Activated naive CD4-positive, alpha-beta T cell treated with anti-CD3 and anti-CD28 coated beads for 36 hours (primary cell): ENCODE results near the gene TFB1M. TPM values are rescaled to one million over a fixed set of nuclear protein-coding genes. Genes with fewer than 3 reads are reported as not detected.

Source experiments
- CTCF ChIA-PET: fragments of 350-600 bp; sonication (Branson Sonifier 250); formaldehyde crosslinking; loops from one replicate; lab custom pipeline; 2021; ENCODE audit warnings: antibody characterized with exemption; lab: Charles Lee
- DNase-seq: peaks from one replicate; pipeline ENCODE4 v3.0.0-alpha.2; 2020
- H3K27ac Mint-ChIP-seq: one replicate; pipeline ENCODE4 v1.8.0; 2021; ENCODE audit warnings: mild to moderate bottlenecking, mixed read lengths
- H3K27me3 Mint-ChIP-seq: one replicate; pipeline ENCODE4 v1.8.0; 2021; ENCODE audit warnings: low read depth, mixed read lengths
- H3K36me3 Mint-ChIP-seq: one replicate; pipeline ENCODE4 v1.8.0; 2021; ENCODE audit warnings: low read depth, mixed read lengths
- H3K4me1 Mint-ChIP-seq: one replicate; pipeline ENCODE4 v1.8.0; 2021; ENCODE audit warnings: low read depth, mixed read lengths
- H3K4me3 Mint-ChIP-seq: one replicate; pipeline ENCODE4 v1.8.0; 2021; ENCODE audit warnings: mild to moderate bottlenecking, moderate library complexity, mixed read lengths
- H3K9me3 Mint-ChIP-seq: one replicate; pipeline ENCODE4 v1.8.0; 2021; ENCODE audit warnings: mixed read lengths
- intact Hi-C: fragments of 100-400 bp; cut with micrococcal nuclease; formaldehyde crosslinking; loops from one replicate; pipeline ENCODE4 v1.15.1; 2023
- total RNA-seq, 2 experiments: library from RNA; stranded (reverse); gene quantifications; one replicate each; pipeline ENCODE4 v1.2.3, GENCODE V29; 2021

Gene TFB1M
- total RNA-seq, 2 experiments from 2014 or later = 38.7 to 45.3 TPM

DNA sequence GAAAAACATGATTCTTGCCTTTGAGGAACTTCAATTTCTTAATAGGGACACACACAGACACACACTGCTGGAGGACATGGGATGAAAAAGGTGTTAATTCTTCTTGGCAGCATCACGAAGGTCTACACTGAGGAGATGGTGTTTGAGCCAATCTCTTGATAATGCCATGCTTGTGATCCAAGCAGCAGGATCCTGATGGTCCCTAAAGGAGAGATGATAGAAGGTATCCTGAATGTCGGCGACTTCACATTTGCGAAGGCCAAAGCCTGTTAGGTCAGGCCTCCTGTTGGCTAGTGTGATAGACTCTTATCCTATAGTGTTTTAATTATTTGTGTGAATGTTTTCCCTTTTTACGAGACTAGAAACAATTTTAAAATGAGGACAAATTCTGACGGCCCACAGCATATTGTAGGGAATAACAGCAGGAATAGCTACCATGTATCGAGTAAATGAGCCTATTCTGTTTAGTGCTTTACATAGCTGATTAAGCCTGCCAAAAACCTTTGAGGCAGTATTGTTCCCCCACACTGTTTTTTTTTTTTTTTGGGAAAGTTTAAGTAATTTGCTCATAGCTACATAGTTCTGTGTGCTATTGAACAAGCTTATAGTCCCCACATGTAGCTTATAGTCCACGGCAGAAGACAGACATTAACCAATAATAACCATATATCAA is 15.3 kb upstream of the TFB1M start:
- peaks cover 48% of the 10 kb centered on the region for H3K4me1 Mint-ChIP-seq
- H3K36me3 Mint-ChIP-seq = no peaks in the 10 kb centered on the region
- intact Hi-C loops = loop anchor here (5.0 to 10.0 kb wide), 3 partner anchors 1065 to 1853 kb away; no protein-coding TSS in a partner anchor
- no peak overlapping the region for H3K4me3 Mint-ChIP-seq
- DNase-seq = no peak
- CTCF ChIA-PET = interaction anchor here (0.6 to 4.2 kb wide), 6 partner anchors 8 to 1554 kb away, joined by 3 to 21 read pairs (median 3); no protein-coding TSS in a partner anchor
- H3K9me3 Mint-ChIP-seq = no peaks in the 10 kb centered on the region
- H3K27ac Mint-ChIP-seq = no peak overlapping the region
- no peaks in the 10 kb centered on the region for H3K27me3 Mint-ChIP-seq

- H3K4me1 Mint-ChIP-seq = peaks cover 41% of the 10 kb centered on the region
- DNase-seq = no peak
- no peak overlapping the region for H3K4me3 Mint-ChIP-seq
- H3K36me3 Mint-ChIP-seq = no peaks in the 10 kb centered on the region
- H3K27me3 Mint-ChIP-seq = no peaks in the 10 kb centered on the region
- CTCF ChIA-PET = interaction anchor here (0.9 to 4.2 kb wide), 6 partner anchors 11 to 215 kb away, joined by 3 to 21 read pairs (median 5); no protein-coding TSS in a partner anchor
- H3K27ac Mint-ChIP-seq = peak overlapping the region; percentile 64
- no peaks in the 10 kb centered on the region for H3K9me3 Mint-ChIP-seq
- intact Hi-C loops = loop anchor here (5.0 kb wide), 2 partner anchors 1234 to 1854 kb away; no protein-coding TSS in a partner anchor
Observed at GRCh38 chr6:155328539-155329459, 14.5 kb upstream of the TFB1M start.

- no peaks in the 10 kb centered on the region for H3K36me3 Mint-ChIP-seq
- H3K4me1 Mint-ChIP-seq = peaks cover 34% of the 10 kb centered on the region
- H3K27ac Mint-ChIP-seq = peak overlapping the region; percentile 64
- H3K27me3 Mint-ChIP-seq = no peaks in the 10 kb centered on the region
- CTCF ChIA-PET = interaction anchor here (0.8 to 4.2 kb wide), 12 partner anchors 10 to 916 kb away, joined by 3 to 21 read pairs (median 4); no protein-coding TSS in a partner anchor
- no peak overlapping the region for H3K4me3 Mint-ChIP-seq
- no peaks in the 10 kb centered on the region for H3K9me3 Mint-ChIP-seq
- intact Hi-C loops = loop anchor here (5.0 kb wide), 2 partner anchors 1234 to 1854 kb away; no protein-coding TSS in a partner anchor
- DNase-seq = no peak
Observed at GRCh38 chr6:155328074-155328538, 13.8 kb upstream of the TFB1M start.

DNA sequence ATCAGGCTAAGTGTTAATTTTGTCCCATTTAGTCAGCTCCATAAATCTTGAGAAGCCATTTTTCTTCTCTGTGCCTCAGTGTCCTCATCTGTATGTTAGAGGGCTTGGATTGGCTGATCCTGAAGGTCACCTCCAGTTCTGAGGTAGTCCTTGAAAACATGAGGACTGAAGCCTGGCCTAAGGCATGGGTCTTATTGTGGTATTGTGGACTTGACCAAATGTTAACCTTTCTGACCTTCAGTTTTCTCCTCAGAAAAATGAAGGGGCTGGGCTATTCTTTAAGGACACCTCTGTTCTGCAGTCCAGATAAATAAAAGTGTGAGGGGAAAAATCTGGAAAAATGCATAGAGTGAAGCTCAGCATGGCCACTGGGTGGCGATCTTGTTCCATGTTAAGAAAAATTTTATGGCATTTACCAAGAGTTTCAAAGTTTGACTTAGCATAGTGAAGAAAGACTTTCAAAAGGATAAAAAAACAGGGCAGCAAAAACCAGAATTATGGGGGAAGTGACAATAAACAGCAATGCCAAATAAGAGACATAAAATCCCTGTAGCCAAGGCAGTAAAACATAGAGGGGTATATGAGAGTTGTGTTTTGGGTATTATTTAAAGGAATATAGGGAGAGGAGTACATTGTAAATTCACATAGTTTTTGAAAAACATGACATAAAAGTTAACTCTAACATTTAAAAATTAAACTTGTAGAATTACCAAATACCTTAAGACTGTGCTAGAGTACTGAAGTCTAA is 13.2 kb upstream of the TFB1M start:
- peak; percentile 81 for DNase-seq
- H3K4me1 Mint-ChIP-seq = peaks cover 28% of the 10 kb centered on the region
- CTCF ChIA-PET = interaction anchor here (0.6 to 4.2 kb wide), 20 partner anchors 9 to 917 kb away, joined by 3 to 21 read pairs (median 4); no protein-coding TSS in a partner anchor
- intact Hi-C loops = loop anchor here (1.0 to 5.0 kb wide), 4 partner anchors 171 to 1855 kb away; no protein-coding TSS in a partner anchor
- H3K4me3 Mint-ChIP-seq = no peak overlapping the region
- H3K36me3 Mint-ChIP-seq = no peaks in the 10 kb centered on the region
- H3K27me3 Mint-ChIP-seq = no peaks in the 10 kb centered on the region
- no peaks in the 10 kb centered on the region for H3K9me3 Mint-ChIP-seq
- peak overlapping the region; percentile 57 for H3K27ac Mint-ChIP-seq

DNA sequence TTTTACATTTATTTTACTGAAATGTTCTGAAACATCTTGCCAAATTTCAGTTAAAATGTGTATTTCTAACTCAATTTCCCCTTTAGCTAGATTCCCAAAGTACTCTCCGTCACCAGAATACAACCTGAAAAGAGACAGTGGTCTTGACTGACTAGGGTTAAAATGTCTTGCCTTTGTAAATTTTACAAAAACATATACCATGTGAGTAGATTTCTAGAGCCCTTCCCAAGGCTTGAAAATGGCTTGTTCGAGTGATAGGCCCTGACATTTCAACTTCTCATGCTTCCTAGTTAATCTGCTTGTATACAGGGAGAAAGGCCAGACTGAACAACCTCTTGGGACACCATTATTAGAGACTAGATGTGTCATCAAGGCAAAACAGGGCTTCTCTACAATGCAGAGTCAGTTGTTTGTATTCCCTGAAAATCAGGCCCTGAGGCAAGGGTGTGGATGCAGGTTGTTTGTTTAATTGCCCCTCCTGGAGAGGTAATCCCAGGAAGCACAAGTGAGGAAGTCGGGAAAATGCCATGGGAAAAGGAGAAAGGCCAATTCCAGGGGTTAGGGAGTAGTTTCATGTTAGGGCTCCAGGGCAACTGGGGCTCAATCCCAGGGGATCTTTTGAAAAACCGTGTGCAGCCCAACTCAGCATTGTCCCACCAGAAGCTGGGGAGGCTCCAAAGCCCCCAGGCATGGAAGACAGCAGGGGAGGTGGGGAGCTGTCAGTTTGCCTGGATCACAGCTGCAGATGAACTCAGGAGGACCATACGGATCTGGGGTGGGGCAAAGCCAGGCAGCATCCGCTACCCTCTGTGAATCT is 11.6 kb upstream of the TFB1M start:
- Mint-ChIP-seq H3K27ac (no peak overlapping the region), H3K36me3 (no peaks in the 10 kb centered on the region), H3K9me3 (no peaks in the 10 kb centered on the region), H3K27me3 (no peaks in the 10 kb centered on the region), H3K4me1 (peaks cover 26% of the 10 kb centered on the region), H3K4me3 (no peak overlapping the region)
- no peak for DNase-seq
- intact Hi-C loops = loop anchor here (5.0 kb wide), 2 partner anchors 1236 to 1856 kb away; no protein-coding TSS in a partner anchor
- CTCF ChIA-PET = interaction anchor here (0.6 to 3.7 kb wide), 3 partner anchors 10 to 374 kb away, joined by 3 to 16 read pairs (median 6); no protein-coding TSS in a partner anchor

GRCh38 chr6:155324993-155325392 is 10.7 kb upstream of the TFB1M start:
- intact Hi-C loops = loop anchor here (5.0 kb wide), 2 partner anchors 1237 to 1857 kb away; no protein-coding TSS in a partner anchor
- CTCF ChIA-PET = interaction anchor here (0.5 to 3.7 kb wide), 4 partner anchors 9 to 253 kb away, joined by 3 to 16 read pairs (median 4); no protein-coding TSS in a partner anchor
- no peak for DNase-seq
- H3K36me3 Mint-ChIP-seq = no peaks in the 10 kb centered on the region
- no peak overlapping the region for H3K27ac Mint-ChIP-seq
- no peaks in the 10 kb centered on the region for H3K9me3 Mint-ChIP-seq
- no peaks in the 10 kb centered on the region for H3K27me3 Mint-ChIP-seq
- no peak overlapping the region for H3K4me3 Mint-ChIP-seq
- peaks cover 17% of the 10 kb centered on the region for H3K4me1 Mint-ChIP-seq

- no peaks in the 10 kb centered on the region for H3K9me3 Mint-ChIP-seq
- H3K27me3 Mint-ChIP-seq = no peaks in the 10 kb centered on the region
- CTCF ChIA-PET = interaction anchor here (1.4 kb wide), 1 partner anchor 205 kb away, joined by 3 read pairs; no protein-coding TSS in a partner anchor
- H3K27ac Mint-ChIP-seq = no peak overlapping the region
- no peak for DNase-seq
- H3K4me3 Mint-ChIP-seq = no peak overlapping the region
- peaks cover 19% of the 10 kb centered on the region for H3K4me1 Mint-ChIP-seq
- no peaks in the 10 kb centered on the region for H3K36me3 Mint-ChIP-seq
- intact Hi-C loops = no loop called here
Observed at GRCh38 chr6:155324172-155324571, 9.9 kb upstream of the TFB1M start.

DNA sequence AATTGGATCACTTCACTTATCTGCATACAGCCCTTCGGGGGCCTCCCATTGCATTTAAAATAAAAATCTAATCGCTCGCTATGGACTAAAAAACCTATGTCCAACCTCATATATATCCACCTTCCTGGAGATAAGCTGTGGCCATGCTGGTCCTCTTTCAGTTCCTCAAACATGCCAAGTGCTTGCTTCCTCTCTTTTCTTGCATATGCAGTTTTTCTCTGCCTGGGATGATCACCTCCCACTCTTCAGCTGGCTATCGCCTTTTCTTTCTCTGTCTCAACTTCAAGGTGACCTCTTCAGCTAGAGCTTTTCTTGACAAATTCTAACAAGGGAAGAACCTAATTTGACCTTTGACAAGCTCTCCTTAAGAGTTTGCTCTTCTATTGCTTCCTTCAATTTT is 5.6 kb upstream of the TFB1M start:
- DNase-seq = no peak
- H3K27me3 Mint-ChIP-seq = no peaks in the 10 kb centered on the region
- H3K4me3 Mint-ChIP-seq = no peak overlapping the region
- intact Hi-C loops = loop anchor here (10.0 kb wide), 1 partner anchor 1465 kb away; no protein-coding TSS in a partner anchor
- peaks cover 8% of the 10 kb centered on the region for H3K4me1 Mint-ChIP-seq
- CTCF ChIA-PET = interaction anchor here (0.6 to 1.2 kb wide), 3 partner anchors 144 to 749 kb away, joined by 3 to 4 read pairs (median 3); no protein-coding TSS in a partner anchor
- H3K27ac Mint-ChIP-seq = no peak overlapping the region
- H3K9me3 Mint-ChIP-seq = no peaks in the 10 kb centered on the region
- no peaks in the 10 kb centered on the region for H3K36me3 Mint-ChIP-seq

GRCh38 chr6:155317186-155317585 is 2.9 kb upstream of the TFB1M start:
- CTCF ChIA-PET = interaction anchor here (0.6 to 3.5 kb wide), 10 partner anchors 9 to 449 kb away, joined by 3 to 47 read pairs (median 4); no protein-coding TSS in a partner anchor
- Mint-ChIP-seq H3K4me1 (peaks cover 15% of the 10 kb centered on the region), H3K4me3 (no peak overlapping the region), H3K27me3 (no peaks in the 10 kb centered on the region), H3K36me3 (peaks cover 7% of the 10 kb centered on the region), H3K9me3 (no peaks in the 10 kb centered on the region), H3K27ac (no peak overlapping the region)
- DNase-seq = no peak
- intact Hi-C loops = loop anchor here (1.0 to 10.0 kb wide), 2 partner anchors 140 to 1468 kb away; no protein-coding TSS in a partner anchor

GRCh38 chr6:155316419-155316818 is 2.1 kb upstream of the TFB1M start:
- peaks cover 14% of the 10 kb centered on the region for H3K36me3 Mint-ChIP-seq
- no peaks in the 10 kb centered on the region for H3K27me3 Mint-ChIP-seq
- H3K27ac Mint-ChIP-seq = no peak overlapping the region
- no peaks in the 10 kb centered on the region for H3K9me3 Mint-ChIP-seq
- intact Hi-C loops = loop anchor here (10.0 kb wide), 1 partner anchor 1468 kb away; no protein-coding TSS in a partner anchor
- H3K4me3 Mint-ChIP-seq = no peak overlapping the region
- CTCF ChIA-PET = interaction anchor here (0.6 to 3.5 kb wide), 15 partner anchors 9 to 448 kb away, joined by 3 to 47 read pairs (median 4); no protein-coding TSS in a partner anchor
- peaks cover 23% of the 10 kb centered on the region for H3K4me1 Mint-ChIP-seq
- DNase-seq = no peak
